ENCODE data around the gene SLC8A1. TPM values are rescaled to one million over a fixed set of nuclear protein-coding genes. Genes with fewer than 3 reads are reported as not detected.

SLC8A1 gene
- total and polyA plus RNA-seq, 2 experiments from 2014 or later, result 103 to 682 TPM

DNA sequence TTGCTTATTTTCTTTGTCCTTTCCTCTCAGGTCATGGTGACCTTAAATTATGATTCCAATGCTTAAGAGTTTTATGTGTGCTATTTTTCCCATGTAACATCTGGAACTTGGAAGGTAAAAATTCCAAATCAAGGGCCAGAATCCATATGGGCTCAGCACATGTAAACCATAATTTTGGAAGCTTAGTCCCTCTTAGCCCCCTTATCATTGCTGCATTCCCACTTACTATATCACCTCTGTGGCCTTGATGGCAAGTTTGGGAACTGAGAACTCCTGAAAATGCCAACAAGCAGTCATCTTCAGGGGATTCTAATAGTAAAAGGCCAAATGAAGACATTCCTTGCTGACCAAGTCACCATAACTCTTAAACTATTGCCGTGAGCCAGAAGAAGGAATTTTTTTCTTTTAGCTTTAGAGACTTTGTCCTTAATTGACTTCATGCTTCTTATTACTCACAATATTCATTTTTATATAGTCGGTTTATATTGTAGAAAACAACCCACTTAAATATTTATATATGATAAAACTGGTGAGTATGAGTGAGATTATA, 251.4 kb downstream of the SLC8A1 start:
- H3K4me3 ChIP-seq, result no peak overlapping the region
- no peak overlapping the region for H3K27ac ChIP-seq
- peaks cover 24% of the 10 kb centered on the region for H3K4me1 ChIP-seq (ENCODE audit: low read depth)
- no peak for DNase-seq (ENCODE audit: low read depth in 1 of 2, low spot score in 1 of 2)
- no peaks in the 10 kb centered on the region for H3K36me3 ChIP-seq
- TF ChIP-seq, protein P1, sequence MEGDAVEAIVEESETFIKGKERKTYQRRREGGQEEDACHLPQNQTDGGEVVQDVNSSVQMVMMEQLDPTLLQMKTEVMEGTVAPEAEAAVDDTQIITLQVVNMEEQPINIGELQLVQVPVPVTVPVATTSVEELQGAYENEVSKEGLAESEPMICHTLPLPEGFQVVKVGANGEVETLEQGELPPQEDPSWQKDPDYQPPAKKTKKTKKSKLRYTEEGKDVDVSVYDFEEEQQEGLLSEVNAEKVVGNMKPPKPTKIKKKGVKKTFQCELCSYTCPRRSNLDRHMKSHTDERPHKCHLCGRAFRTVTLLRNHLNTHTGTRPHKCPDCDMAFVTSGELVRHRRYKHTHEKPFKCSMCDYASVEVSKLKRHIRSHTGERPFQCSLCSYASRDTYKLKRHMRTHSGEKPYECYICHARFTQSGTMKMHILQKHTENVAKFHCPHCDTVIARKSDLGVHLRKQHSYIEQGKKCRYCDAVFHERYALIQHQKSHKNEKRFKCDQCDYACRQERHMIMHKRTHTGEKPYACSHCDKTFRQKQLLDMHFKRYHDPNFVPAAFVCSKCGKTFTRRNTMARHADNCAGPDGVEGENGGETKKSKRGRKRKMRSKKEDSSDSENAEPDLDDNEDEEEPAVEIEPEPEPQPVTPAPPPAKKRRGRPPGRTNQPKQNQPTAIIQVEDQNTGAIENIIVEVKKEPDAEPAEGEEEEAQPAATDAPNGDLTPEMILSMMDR (IDR thresholded peaks at IDR 0.05; ENCODE audit: low read depth, low read length), result no peak
- no peaks in the 10 kb centered on the region for H3K27me3 ChIP-seq
- no peaks in the 10 kb centered on the region for H3K9me3 ChIP-seq (ENCODE audit: low read depth)

DNA sequence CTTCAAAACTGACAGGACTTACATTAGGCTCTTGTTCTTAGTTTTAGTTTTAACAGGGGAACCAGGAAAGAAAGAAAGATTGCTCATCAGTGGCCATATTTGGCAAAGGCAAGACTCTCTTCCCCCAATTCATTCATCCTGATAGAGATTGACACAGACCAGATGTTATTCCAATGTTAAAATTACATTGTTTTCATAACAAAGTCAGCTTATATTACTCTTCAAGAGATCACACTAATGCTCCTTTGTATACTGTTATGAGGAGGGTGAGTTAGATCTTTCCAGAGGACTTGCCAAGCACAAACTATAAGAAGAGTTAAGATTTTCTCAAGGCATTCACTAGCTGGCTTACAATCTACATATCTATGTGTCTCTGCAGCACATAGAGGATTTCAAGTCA, 252.1 kb downstream of the SLC8A1 start:
- H3K4me1 ChIP-seq (ENCODE audit: low read depth), result peaks cover 24% of the 10 kb centered on the region
- TF ChIP-seq, protein P1 (IDR thresholded peaks at IDR 0.05; ENCODE audit: low read depth, low read length), result no peak

DNA sequence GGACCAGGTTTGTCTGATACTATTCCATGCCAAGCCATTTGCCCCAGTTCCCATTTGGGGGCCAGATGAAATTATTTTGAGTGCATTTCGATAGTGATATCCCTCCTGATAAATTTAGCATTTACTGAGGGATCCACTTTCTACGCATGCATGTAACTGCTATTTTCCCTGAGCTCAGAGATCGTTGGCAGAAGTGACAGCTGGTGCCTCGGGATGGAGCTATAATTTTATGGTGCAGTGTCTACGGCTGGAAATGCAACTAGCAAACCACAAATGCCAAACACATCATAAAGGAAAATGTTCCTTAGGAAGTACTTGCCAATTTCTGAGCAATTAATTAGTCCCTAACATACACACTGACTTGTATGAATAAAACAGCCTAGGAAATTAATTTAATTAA, 254.8 kb downstream of the SLC8A1 start:
- Histone ChIP-seq H3K4me1 (ENCODE audit: low read depth) (peaks cover 9% of the 10 kb centered on the region), H3K27ac (peak overlapping the region; percentile 59), H3K27me3 (no peaks in the 10 kb centered on the region), H3K36me3 (no peaks in the 10 kb centered on the region), H3K9me3 (ENCODE audit: low read depth) (no peaks in the 10 kb centered on the region), H3K4me3 (no peak overlapping the region)
- TF ChIP-seq, protein P1 (IDR thresholded peaks at IDR 0.05; ENCODE audit: low read depth, low read length), result no peak
- DNase-seq (ENCODE audit: low read depth in 1 of 2, low spot score in 1 of 2), result no peak

More for the DNA sequence above, 252.1 kb downstream of the SLC8A1 start:
- H3K9me3 ChIP-seq (ENCODE audit: low read depth), result no peaks in the 10 kb centered on the region
- H3K36me3 ChIP-seq, result no peaks in the 10 kb centered on the region
- H3K27me3 ChIP-seq, result no peaks in the 10 kb centered on the region
- H3K27ac ChIP-seq, result peak overlapping the region; percentile 58
- peak in 1 of 2 donors; percentile 14 for DNase-seq (ENCODE audit: low read depth in 1 of 2, low spot score in 1 of 2)
- H3K4me3 ChIP-seq, result no peak overlapping the region

DNA sequence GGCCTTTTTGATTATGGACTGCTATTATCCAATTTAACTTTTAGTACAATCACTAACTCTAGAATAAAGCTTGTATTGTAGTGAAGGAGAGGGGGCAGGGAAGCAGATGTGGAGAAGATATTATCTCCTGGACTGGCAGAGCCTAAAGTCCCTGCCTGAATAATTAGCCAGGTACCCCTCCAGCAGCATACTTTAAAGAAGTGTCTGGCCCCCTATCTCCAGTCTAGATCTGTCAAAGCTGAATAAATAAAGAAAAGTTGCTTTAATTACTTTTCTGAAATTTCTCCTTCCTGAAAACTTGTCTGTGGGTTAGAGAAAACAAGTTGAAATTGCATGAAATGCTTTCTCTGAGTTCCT, 258.2 kb downstream of the SLC8A1 start:
- Histone ChIP-seq H3K27ac (no peak overlapping the region), H3K36me3 (no peaks in the 10 kb centered on the region), H3K4me1 (ENCODE audit: low read depth) (no peaks in the 10 kb centered on the region), H3K9me3 (ENCODE audit: low read depth) (no peaks in the 10 kb centered on the region), H3K4me3 (no peak overlapping the region), H3K27me3 (no peaks in the 10 kb centered on the region)
- TF ChIP-seq, protein P1 (IDR thresholded peaks at IDR 0.05; ENCODE audit: low read depth, low read length), result no peak
- no peak for DNase-seq (ENCODE audit: low read depth in 1 of 2, low spot score in 1 of 2)

DNA sequence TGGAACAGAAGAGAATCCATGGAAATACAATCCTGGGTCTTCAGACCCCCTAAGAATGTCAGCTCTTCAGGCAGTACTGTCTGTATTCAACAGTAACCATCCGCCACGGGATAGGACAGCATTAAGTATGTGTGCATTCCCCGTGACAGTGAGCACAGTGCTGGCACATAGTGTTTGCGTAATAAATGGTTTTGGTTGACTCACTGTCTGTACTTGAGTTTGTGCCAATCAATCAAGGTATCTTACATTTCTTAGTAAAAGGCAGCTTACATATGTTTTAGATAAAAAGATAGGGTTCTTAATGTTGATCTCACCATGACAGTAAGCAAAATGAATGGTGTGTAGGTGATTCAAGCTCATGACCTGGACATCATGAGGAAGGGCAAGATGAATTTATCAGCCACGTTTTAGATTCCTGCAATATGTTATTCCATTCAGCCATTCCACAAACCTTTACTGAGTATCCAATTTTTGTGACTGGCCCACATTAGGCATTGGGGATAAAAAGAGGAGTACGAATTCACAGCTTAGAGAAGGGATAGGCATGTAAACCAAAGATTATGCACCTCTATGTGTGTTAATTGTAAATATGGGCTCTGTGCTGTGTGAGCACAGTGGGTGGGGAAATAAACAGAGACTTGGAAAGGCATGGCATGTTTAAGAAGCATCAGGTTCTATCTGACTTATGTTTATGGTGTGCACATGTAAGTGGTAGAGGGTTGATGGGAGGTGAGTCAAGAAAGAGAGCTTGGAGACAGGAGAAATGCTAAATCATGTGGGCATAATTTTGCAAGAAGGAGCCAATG, 258.8 kb downstream of the SLC8A1 start:
- H3K4me3 ChIP-seq, result no peak overlapping the region
- TF ChIP-seq, protein P1 (IDR thresholded peaks at IDR 0.05; ENCODE audit: low read depth, low read length), result no peak
- peak in 1 of 2 donors; percentile 8 for DNase-seq (ENCODE audit: low read depth in 1 of 2, low spot score in 1 of 2)

More for the DNA sequence above, 258.8 kb downstream of the SLC8A1 start:
- Histone ChIP-seq H3K4me1 (ENCODE audit: low read depth) (no peaks in the 10 kb centered on the region), H3K27ac (no peak overlapping the region), H3K36me3 (no peaks in the 10 kb centered on the region), H3K27me3 (no peaks in the 10 kb centered on the region), H3K9me3 (ENCODE audit: low read depth) (no peaks in the 10 kb centered on the region)
